GM21529 (cell line): Measurements from ENCODE around the gene CDKL5.

Experiments
- ATAC-seq: cut with Tn5 transposase; IDR thresholded peaks from one replicate; pipeline ENCODE4 v1.9.1; 2021; ENCODE audit not compliant: unreplicated experiment

The CDKL5 gene

GRCh38 chrX:18640686-18641085 is 215.3 kb downstream of the CDKL5 start:
- ATAC-seq: no peak

- ATAC-seq: no peak
Measured at GRCh38 chrX:18643243-18643642, 217.8 kb downstream of the CDKL5 start.

GRCh38 chrX:18643853-18644252 is 218.4 kb downstream of the CDKL5 start:
- no peak for ATAC-seq

DNA sequence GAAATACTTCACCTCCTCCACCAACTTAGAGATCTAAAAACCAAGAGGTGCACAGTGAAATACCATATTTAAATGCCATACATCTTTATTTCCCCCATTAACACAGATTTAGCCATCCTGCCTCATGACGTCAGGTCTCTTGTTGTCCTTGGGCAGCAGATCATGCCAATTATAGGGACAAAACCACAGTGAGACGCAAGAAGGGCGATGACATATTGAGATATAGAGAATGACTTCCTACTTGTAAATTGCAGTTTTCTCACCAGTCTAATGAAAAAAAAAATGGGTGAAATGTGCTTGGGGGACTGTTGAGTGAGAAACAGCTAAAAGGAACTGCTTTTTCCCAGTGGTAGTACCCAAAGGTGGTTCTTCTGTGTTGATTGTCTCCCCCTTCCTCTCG is 222.2 kb downstream of the CDKL5 start:
- no peak for ATAC-seq

GRCh38 chrX:18649498-18649951 is 224.1 kb downstream of the CDKL5 start:
- ATAC-seq: no peak

- no peak for ATAC-seq
Measured at GRCh38 chrX:18650662-18651061, 225.3 kb downstream of the CDKL5 start.

DNA sequence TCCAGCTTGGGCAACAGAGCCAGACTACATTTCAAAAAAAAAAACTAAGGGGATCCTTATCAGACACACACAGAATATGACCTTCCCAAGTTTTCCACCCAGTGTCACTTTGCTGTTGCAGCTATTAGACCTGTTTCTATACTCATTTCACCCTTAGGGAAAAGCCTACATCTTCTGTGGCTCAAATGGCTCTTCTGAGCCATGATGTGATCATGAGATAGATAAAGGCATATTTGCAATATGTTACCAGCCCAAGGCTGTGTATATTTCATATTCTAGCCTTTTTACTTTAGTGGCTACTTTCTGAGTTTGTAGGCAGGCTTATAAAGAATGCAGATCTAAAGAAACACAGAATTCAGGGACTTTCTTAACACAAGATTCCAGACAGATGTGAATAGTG is 227.2 kb downstream of the CDKL5 start:
- ATAC-seq: no peak

GRCh38 chrX:18654875-18655836 is 229.7 kb downstream of the CDKL5 start:
- ATAC-seq: no peak

DNA sequence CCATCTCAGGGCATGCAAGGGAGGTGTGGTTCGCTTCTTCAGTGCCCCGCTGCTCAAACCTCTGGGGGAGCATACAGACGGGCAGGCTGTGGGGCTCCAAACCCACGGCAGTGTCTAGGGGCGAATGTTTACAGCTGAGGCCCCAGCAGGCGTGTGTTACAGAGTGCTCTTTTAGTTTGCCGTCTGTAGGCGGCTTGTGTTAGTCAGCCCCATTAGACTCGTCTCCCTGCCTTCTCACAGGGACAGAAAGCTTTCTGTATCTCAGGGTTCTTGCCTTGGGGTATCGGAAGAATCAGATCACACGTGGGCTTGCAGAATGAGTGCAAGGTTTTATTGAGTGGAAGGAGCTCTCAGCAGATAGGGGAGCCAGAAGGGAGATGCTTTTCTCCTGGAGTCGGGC is 235.9 kb downstream of the CDKL5 start:
- ATAC-seq: no peak

DNA sequence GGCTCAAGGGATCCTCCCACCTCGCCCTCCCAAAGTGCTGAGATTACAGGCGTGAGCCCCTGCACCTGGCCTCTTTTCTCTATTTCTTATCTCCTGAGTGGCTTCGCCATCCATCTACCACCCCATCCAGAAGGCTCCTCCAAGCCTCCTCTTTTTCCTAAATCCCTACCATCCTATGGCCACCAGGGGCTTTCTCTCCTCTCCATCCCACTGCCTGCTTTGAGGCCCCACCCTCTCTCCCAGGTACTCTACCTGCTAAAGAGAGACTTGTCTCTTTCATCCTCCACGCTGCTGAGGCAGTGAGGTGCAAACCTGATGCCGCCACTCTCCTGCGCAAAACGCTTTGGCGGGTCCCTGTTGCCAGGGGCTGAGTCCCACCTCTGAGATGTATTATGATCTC is 239.5 kb downstream of the CDKL5 start:
- no peak for ATAC-seq

DNA sequence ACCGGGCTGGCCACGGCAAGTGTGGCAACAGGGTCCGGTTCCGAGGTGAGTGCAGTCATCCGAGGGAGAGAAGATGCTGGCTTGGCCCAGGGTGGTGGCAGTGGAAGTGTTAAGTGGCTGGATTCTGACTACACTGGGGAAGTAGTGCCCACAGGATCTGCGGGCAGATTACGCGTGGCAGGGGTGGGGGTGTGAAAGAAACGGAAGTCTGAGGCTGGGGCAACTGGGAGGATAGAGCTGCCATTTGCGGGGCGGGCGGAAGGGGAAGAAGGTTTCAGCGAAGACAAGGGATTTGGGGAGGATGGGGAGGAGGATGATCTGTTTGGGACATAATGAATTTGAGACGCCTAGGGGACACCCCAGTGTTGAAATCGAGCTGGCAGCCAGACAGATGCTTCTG is 241.2 kb downstream of the CDKL5 start:
- no peak for ATAC-seq

DNA sequence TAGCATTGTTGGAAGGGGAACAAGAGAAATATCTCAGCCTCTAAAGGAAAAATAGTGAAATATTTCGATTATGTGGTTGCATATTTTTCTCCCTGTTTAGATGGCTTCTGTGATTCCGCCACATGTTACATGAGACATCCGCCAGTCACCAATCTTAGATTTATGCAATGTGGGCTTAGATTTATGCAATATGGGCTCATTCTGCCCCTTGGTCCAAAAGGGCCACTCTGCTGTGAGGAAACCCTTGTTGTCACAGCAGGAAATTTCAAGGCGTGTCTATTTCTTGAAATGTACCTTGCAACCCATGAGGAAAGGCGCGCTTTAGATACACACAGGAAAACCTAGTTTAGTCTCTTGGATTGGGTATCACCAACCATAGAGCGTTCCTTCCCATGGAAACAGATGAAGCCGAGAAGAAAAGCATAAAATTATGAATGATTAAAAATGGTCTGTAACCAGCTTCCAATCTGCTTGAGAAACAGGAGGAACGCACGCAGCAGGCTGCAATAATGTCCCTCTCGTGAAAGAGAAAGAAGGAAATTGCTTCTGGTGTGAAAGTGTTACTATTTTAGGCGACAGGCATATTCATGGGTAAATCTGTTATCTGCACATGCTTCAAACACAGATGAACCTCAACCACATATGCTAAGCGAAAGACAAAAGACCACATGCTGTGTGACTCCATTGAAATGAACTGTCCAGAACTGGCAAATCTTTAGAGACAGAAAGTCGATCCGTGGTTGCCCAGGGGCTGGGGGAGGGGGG is 242.8 kb downstream of the CDKL5 start:
- ATAC-seq: no peak

DNA sequence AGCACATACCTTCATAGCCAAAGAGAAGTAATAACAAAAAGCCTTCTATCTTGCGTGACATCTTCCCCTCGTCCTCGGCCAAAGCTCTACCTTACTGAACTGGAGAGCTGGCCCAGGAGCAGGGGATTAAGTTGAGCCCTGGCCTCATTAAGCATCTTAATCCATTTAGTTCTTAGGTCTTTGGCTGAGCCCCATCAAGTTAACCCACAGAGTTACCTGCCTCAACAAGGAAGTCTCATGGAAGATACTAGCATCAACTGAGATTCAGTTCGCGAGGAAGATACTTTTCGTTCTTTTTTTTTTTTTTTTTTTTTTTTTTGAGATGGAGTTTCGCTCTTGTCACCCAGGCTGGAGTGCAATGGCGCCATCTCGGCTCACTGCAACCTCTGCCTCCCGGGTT is 246.6 kb downstream of the CDKL5 start, which contains the start of gene RS1:
Gene RS1, minus strand, starts transcription at position 101 of the 400 bp plus-strand sequence. Its CDS starts 40 bp downstream, at position 61.
- no peak for ATAC-seq

- ATAC-seq: peak; percentile 40
Measured at GRCh38 chrX:18674417-18674787, 249.0 kb downstream of the CDKL5 start.

DNA sequence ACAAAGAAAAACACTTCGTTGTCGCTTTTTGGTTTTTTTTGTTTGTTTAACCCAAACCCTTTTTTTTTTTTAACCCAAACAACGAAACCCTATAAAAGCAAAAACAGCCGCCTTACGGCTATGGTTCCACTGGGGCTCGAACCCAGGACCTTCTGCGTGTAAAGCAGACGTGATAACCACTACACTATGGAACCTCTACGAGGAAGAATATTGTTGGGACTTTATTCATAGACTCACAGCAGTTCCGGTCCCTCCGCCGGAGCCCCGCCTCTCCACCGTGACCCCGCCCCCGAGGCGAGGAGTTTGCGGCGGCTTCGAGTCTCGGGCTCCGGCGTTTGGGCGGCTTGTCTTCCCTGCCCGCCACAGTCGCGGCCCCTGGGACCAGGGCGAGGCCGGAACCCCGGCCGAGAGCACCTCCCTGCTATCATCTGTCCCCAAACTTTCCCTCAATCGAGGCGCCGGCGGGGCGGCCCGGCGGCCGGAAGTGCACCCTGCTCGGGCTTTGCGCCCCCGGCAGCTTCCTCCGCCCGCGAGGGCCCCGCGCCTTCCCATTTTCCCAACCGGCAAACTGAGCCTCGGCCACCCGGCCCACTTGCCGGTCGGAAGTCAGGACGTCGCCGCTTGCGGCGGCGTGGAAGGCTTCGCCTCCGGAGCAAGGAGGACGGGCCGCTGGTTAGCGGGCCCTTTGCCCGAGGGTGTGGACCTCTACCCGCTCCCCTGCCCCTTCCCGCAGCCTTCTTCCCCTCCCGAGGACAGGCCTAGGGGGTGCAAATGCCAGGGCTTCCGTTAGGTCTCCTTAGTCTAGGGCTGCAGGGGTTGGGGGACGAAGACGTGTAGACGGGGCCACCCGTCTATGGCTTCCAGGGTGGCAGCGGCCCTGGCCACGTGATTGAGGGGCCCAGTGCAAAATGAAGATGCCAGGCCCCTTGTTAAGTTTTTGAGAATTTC is 249.7 kb downstream of the CDKL5 start:
- peak; percentile 84 for ATAC-seq

GRCh38 chrX:18676050-18676449 is 250.6 kb downstream of the CDKL5 start:
- no peak for ATAC-seq

- ATAC-seq: no peak
Measured at GRCh38 chrX:18676470-18676869, 251.1 kb downstream of the CDKL5 start.

DNA sequence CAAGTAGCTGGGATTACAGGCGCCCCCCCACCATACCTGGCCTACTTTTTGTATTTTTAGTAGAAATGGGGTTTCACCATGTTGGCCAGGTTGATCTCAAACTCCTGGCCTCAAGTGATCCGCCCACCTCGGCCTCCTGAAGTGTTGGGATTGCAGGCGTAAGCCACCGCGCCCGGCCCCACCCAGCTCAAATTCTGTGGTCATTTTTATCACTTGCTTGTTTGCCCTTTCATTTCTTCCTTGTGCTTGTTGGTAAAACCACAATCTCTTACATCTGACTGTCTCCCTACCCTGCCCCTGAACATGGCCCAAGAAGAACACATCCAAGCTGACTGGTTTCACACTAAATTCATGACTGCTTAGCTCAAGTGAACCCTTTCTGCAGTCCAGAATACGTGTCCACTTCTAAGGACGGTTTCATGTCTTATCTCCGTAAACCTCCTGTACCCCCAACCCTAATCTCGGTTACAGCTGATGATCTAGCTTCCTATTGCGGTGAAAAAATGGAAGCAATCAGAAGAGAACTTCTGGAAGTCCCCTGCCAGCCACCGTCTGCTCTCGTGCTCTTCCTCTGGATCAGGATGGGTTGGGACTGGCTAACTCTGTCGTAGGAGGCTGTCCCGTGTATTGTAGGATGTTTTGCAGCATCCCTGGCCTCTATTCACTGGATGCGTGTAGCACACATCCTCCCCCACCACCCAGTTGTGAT is 251.9 kb downstream of the CDKL5 start:
- ATAC-seq: no peak

- no peak for ATAC-seq
Measured at GRCh38 chrX:18681996-18682395, 256.6 kb downstream of the CDKL5 start.

DNA sequence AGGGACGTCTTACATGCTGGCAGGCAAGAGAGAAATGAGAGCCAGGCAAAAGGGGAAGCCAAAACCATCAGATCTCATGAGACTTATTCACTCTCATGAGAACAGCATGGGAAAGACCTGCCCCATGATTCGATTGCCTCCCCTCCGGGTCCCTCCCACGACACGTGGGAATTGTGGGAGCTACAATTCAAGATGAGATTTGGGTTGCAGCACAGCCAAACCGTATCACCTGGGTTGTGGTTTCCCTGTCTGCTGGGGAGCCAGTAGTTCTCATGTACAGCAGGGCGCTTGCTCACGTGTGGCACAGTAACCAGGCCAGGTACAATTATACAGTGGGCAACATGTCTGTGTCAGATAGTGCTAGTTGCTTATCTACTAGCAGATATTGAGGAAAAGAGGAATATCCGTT is 257.6 kb downstream of the CDKL5 start:
- ATAC-seq: no peak
